Panc1 (cell line): ENCODE results near the gene OARD1. TPM values are rescaled to one million over a fixed set of nuclear protein-coding genes. Genes with fewer than 3 reads are reported as not detected.
"Not testable (repeated sequence)": the region's sequence is repeated elsewhere in the genome, so short reads cannot be mapped to it uniquely, and the experiment has no call there.

Source experiments
- ATAC-seq: fragments of 200-7000 bp; cut with Tn5 transposase; 2 replicates; pipeline ENCODE4 v1.9.1; 2020; ENCODE audit warnings: mild to moderate bottlenecking, moderate library complexity
- BruUV-seq: library from RNA; stranded (reverse); fragments of 400-500 nt; replicated peaks from 2 replicates; lab custom pipeline; 2021; lab: Mats Ljungman, UMichigan
- CTCF ChIA-PET: fragments of 300-600 bp; sonication (Branson Sonifier 250); formaldehyde crosslinking; loops from one replicate; lab custom pipeline; 2022; ENCODE audit warnings: antibody characterized with exemption; lab: Charles Lee
- POLR2A ChIA-PET: fragments of 300-600 bp; sonication (Branson Sonifier 250); formaldehyde crosslinking; loops from one replicate; lab custom pipeline; 2022; ENCODE audit warnings: antibody characterized with exemption; lab: Charles Lee
- DNase-seq: peaks from one replicate; pipeline ENCODE4 v3.0.0-alpha.2; 2010; ENCODE audit warnings: low read depth, low spot score
- H3K27ac ChIP-seq: 2 replicates; pipeline ENCODE4 v1.5.1; 2011; ENCODE audit warnings: mild to moderate bottlenecking, low read length, inconsistent platforms
- H3K27me3 ChIP-seq: fragments of 200-500 bp; sonication (Bioruptor generic); 2 replicates; pipeline ENCODE4 v1.6.0; 2014; ENCODE audit warnings: low read length, inconsistent platforms; ENCODE audit not compliant: control insufficient read depth, insufficient read depth
- H3K36me3 ChIP-seq: fragments of 200-500 bp; sonication (Bioruptor generic); 2 replicates; pipeline ENCODE4 v1.5.1; 2014; ENCODE audit warnings: inconsistent platforms, mild to moderate bottlenecking, low read length, moderate library complexity; ENCODE audit not compliant: control insufficient read depth, insufficient read depth
- H3K4me1 ChIP-seq: 2 replicates; pipeline ENCODE4 v1.5.1; 2011; ENCODE audit warnings: inconsistent platforms, mild to moderate bottlenecking, low read length, moderate library complexity; ENCODE audit not compliant: control insufficient read depth, insufficient read depth
- H3K4me3 ChIP-seq, 2 experiments: 2 replicates each; pipeline ENCODE4 v1.5.1; 2011 to 2012; ENCODE audit warnings: low read depth in 2 of 2, low read length in 2 of 2, mild to moderate bottlenecking in 2 of 2, inconsistent platforms in 1 of 2, moderate library complexity in 1 of 2
- H3K9me3 ChIP-seq: fragments of 200-500 bp; sonication (Bioruptor generic); 2 replicates; pipeline ENCODE4 v1.5.1; 2014; ENCODE audit warnings: low read depth, mild to moderate bottlenecking, inconsistent platforms, low read length, moderate library complexity; ENCODE audit not compliant: control insufficient read depth, insufficient read depth
- POLR2AphosphoS5 ChIP-seq: IDR thresholded peaks from 2 replicates; pipeline ENCODE4 v1.6.1; 2012; ENCODE audit warnings: mild to moderate bottlenecking, low read depth, low read length, moderate library complexity
- SIN3A ChIP-seq: IDR thresholded peaks from 2 replicates; pipeline ENCODE4 v1.6.1; 2012; ENCODE audit warnings: low read depth, mild to moderate bottlenecking, low read length, moderate library complexity, borderline replicate concordance; ENCODE audit not compliant: insufficient read depth
- TCF7L2 ChIP-seq: IDR thresholded peaks from 2 replicates; pipeline ENCODE4 v1.6.1; 2011; ENCODE audit warnings: mild to moderate bottlenecking, low read depth, low read length, inconsistent platforms
- in situ Hi-C: cut with HindIII; loops from 2 replicates; pipeline ENCODE4 v1.10.0; 2016; ENCODE audit warnings: low sequenced_read_pairs, low pct_unique_long_range_greater_than_20kb
- intact Hi-C: fragments of 100-400 bp; cut with micrococcal nuclease; formaldehyde crosslinking; loops from one replicate; pipeline ENCODE4 v1.10.0; 2022; ENCODE audit not compliant: unreplicated experiment
- total RNA-seq: library from RNA; stranded (reverse); gene quantifications from one replicate; pipeline ENCODE4 v1.2.1, GENCODE V29; 2021; ENCODE audit not compliant: unreplicated experiment
- TF ChIP-seq, protein P1 (sequence below): fragments of 450-650 bp; IDR thresholded peaks from 2 replicates; pipeline ENCODE4 v1.5.1; 2017; ENCODE audit warnings: mild to moderate bottlenecking
- TF ChIP-seq, protein P2 (sequence below), 2 experiments: IDR thresholded peaks; 2 replicates each; pipeline ENCODE4 v1.6.1; 2011 to 2012; ENCODE audit warnings: low read depth in 2 of 2, control low read depth in 1 of 2, low read length in 1 of 2, mild to moderate bottlenecking in 1 of 2, moderate library complexity in 1 of 2; ENCODE audit not compliant: insufficient read depth in 1 of 2

OARD1 gene
- total RNA-seq, 1 experiment from 2014 or later, result 18.2 TPM

DNA sequence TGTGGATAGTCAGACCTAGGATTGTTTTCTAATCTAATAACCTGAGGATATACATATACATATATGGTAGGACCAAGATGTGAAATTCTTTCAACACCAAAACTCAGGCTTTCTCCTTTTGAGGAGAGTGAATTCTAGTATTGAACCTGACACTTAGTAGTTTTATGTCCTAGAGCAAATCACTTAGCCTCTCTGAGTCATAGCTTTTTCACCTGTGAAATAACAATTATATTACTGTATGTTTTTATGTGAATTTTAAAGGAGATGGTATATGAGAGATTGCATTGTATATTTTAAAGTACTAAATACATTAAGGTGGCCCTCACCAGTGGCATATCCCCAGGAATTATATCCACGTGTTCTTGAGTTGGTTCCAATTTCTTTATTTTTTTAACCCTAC lies 47.4 kb upstream of the OARD1 start:
- TF ChIP-seq, protein P1, sequence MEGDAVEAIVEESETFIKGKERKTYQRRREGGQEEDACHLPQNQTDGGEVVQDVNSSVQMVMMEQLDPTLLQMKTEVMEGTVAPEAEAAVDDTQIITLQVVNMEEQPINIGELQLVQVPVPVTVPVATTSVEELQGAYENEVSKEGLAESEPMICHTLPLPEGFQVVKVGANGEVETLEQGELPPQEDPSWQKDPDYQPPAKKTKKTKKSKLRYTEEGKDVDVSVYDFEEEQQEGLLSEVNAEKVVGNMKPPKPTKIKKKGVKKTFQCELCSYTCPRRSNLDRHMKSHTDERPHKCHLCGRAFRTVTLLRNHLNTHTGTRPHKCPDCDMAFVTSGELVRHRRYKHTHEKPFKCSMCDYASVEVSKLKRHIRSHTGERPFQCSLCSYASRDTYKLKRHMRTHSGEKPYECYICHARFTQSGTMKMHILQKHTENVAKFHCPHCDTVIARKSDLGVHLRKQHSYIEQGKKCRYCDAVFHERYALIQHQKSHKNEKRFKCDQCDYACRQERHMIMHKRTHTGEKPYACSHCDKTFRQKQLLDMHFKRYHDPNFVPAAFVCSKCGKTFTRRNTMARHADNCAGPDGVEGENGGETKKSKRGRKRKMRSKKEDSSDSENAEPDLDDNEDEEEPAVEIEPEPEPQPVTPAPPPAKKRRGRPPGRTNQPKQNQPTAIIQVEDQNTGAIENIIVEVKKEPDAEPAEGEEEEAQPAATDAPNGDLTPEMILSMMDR, result no peak
- TF ChIP-seq, protein P2, sequence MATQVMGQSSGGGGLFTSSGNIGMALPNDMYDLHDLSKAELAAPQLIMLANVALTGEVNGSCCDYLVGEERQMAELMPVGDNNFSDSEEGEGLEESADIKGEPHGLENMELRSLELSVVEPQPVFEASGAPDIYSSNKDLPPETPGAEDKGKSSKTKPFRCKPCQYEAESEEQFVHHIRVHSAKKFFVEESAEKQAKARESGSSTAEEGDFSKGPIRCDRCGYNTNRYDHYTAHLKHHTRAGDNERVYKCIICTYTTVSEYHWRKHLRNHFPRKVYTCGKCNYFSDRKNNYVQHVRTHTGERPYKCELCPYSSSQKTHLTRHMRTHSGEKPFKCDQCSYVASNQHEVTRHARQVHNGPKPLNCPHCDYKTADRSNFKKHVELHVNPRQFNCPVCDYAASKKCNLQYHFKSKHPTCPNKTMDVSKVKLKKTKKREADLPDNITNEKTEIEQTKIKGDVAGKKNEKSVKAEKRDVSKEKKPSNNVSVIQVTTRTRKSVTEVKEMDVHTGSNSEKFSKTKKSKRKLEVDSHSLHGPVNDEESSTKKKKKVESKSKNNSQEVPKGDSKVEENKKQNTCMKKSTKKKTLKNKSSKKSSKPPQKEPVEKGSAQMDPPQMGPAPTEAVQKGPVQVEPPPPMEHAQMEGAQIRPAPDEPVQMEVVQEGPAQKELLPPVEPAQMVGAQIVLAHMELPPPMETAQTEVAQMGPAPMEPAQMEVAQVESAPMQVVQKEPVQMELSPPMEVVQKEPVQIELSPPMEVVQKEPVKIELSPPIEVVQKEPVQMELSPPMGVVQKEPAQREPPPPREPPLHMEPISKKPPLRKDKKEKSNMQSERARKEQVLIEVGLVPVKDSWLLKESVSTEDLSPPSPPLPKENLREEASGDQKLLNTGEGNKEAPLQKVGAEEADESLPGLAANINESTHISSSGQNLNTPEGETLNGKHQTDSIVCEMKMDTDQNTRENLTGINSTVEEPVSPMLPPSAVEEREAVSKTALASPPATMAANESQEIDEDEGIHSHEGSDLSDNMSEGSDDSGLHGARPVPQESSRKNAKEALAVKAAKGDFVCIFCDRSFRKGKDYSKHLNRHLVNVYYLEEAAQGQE (IDR thresholded peaks at IDR 0.05; ENCODE audit: insufficient read depth in 1 of 2, low read depth in 2 of 2, low read length in 1 of 2), result no peak
- TF ChIP-seq POLR2AphosphoS5 (no peak), SIN3A (no peak), TCF7L2 (no peak)
- CTCF ChIA-PET, result no interaction called here
- H3K36me3 ChIP-seq, result no peaks in the 10 kb centered on the region
- DNase-seq (no peak), ATAC-seq (no peak)
- intact Hi-C loops, result no loop called here
- no peaks in the 10 kb centered on the region for H3K9me3 ChIP-seq
- no peaks in the 10 kb centered on the region; the same call in 1 of the 2 replicates for H3K27me3 ChIP-seq
- POLR2A ChIA-PET, result no interaction called here
- no peak overlapping the region for H3K4me3 ChIP-seq
- H3K27ac ChIP-seq, result no peak overlapping the region
- no TSS peak for BruUV-seq
- in situ Hi-C loops, result no loop called here
- H3K4me1 ChIP-seq, result no peaks in the 10 kb centered on the region

DNA sequence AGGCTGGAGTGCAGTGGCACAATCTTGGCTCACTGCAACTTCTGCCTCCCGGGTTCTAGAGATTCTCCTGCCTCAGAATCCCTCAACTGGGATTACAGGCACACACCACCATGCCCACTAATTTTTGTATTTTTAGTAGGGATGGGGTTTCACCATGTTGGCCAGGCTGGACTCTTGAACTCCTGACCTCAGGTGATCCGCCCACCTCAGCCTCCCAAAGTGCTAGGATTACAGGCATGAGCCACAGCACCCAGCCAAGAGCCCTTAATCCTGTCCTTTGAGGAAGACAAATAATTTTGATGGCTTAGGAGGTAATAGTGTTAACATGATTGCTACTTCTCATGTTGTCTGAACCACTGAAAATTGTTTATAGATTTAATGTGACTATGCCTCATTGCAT lies 42.9 kb upstream of the OARD1 start:
- H3K27ac ChIP-seq, intact Hi-C loops, H3K27me3 ChIP-seq, DNase-seq, H3K4me3 ChIP-seq, BruUV-seq, CTCF ChIA-PET, ATAC-seq, H3K4me1 ChIP-seq, POLR2A ChIA-PET, H3K9me3 ChIP-seq, in situ Hi-C loops, H3K36me3 ChIP-seq: not testable (repeated sequence)

DNA sequence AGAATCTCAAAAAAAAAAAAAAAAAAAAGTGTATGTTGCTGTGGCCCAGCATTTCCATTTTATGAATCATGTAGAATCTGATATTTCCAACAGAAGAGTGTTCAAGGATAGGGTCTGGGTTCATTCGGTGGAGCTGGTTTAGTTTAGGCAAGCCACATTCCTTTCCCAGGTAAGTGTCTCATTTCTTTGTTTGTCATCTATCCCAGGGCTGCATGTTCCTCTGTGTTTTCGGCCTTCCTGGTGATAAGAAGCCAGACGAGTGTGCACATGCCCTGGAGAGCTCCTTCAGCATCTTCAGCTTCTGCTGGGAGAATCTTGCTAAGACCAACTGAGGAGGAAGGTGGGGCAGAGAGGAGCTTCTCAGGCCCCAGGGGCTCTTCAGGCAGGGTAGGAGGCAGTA lies 38.9 kb upstream of the OARD1 start:
- H3K36me3 ChIP-seq, result no peaks in the 10 kb centered on the region
- TF ChIP-seq POLR2AphosphoS5, result no peak
- TF ChIP-seq, protein P2 (IDR thresholded peaks at IDR 0.05; ENCODE audit: insufficient read depth in 1 of 2, low read depth in 2 of 2, low read length in 1 of 2), result no peak
- no peak for TF ChIP-seq SIN3A
- no peak for TF ChIP-seq TCF7L2
- TF ChIP-seq, protein P1, result no peak
- intact Hi-C loops (no loop called here), in situ Hi-C loops (no loop called here)
- H3K27me3 ChIP-seq, result no peaks in the 10 kb centered on the region; the same call in 1 of the 2 replicates
- no peak overlapping the region for H3K4me3 ChIP-seq
- no peaks in the 10 kb centered on the region for H3K4me1 ChIP-seq
- ChIA-PET POLR2A (no interaction called here), CTCF (no interaction called here)
- no peak overlapping the region for H3K27ac ChIP-seq
- no peaks in the 10 kb centered on the region for H3K9me3 ChIP-seq
- DNase-seq (no peak), ATAC-seq (no peak)
- no TSS peak for BruUV-seq
